IPS-20b (cell line): Measurements from ENCODE around the gene CPXM2.

Source experiments
- H3K27ac ChIP-seq: one replicate; pipeline ENCODE4 v1.5.1; 2013; ENCODE audit warnings: low read length
- H3K27me3 ChIP-seq: 2 replicates; pipeline ENCODE4 v1.6.1; 2013; ENCODE audit warnings: mild to moderate bottlenecking, low read length, inconsistent platforms; ENCODE audit not compliant: insufficient read depth
- H3K36me3 ChIP-seq: 2 replicates; pipeline ENCODE4 v1.6.1; 2013; ENCODE audit warnings: low read depth, mild to moderate bottlenecking, inconsistent platforms, low read length, moderate library complexity; ENCODE audit not compliant: insufficient read depth
- H3K4me1 ChIP-seq: 2 replicates; pipeline ENCODE4 v1.6.1; 2013; ENCODE audit warnings: mild to moderate bottlenecking, control low read depth, inconsistent platforms, low read length, moderate library complexity; ENCODE audit not compliant: insufficient read depth
- H3K4me3 ChIP-seq: 2 replicates; pipeline ENCODE4 v1.5.1; 2013; ENCODE audit warnings: mild to moderate bottlenecking, low read length, inconsistent platforms
- H3K9ac ChIP-seq: 2 replicates; pipeline ENCODE4 v1.6.1; 2013; ENCODE audit warnings: low read depth, mild to moderate bottlenecking, inconsistent platforms, low read length, moderate library complexity
- H3K9me3 ChIP-seq: 2 replicates; pipeline ENCODE4 v1.6.1; 2013; ENCODE audit warnings: mild to moderate bottlenecking, low read depth, low read length, inconsistent platforms; ENCODE audit not compliant: insufficient read depth

CPXM2 gene

DNA sequence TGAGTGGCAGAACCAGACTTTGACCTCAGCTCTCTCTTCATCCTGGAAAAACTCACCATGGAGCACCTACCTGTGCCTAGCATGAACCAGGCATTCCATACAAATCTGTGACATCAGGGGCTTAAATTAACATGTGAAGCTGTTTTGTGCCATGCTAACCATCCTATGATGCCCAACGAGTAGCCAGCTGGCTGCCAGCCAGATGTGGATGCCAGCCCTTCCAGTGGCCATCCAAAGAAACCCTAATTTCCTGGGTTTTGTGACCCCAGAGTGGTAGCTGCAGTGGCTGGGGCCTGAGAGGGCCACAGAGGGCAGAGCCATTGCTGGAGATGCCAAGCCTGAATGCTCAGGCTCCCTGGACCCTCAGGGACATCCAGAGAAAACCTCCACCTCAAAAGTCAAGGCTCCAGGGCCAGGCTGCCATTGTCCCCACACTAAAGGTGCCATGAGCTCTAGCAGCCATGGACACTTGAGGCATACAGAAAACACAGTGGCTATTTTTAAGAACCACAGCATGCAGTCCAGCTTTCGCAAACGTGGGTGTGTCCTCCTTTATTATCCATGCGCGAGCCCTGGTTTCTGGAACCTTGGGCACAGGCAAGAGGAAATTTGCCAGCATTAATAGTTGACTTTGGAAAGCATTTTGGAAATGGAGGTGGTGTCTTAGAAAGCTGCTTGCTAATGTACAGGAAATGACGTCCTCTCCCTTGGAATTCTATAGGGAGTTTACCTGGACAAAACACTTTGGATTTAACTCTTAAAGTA is 6.0 kb downstream of the CPXM2 start:
- H3K27ac ChIP-seq = no peak overlapping the region
- H3K4me3 ChIP-seq = no peak overlapping the region
- H3K9me3 ChIP-seq = no peaks in the 10 kb centered on the region
- H3K27me3 ChIP-seq = peaks cover 10% of the 10 kb centered on the region
- H3K36me3 ChIP-seq = no peaks in the 10 kb centered on the region
- H3K4me1 ChIP-seq = peaks cover 6% of the 10 kb centered on the region
- no peak overlapping the region for H3K9ac ChIP-seq

GRCh38 chr10:123884907-123885381 is 6.7 kb downstream of the CPXM2 start:
- Histone ChIP-seq H3K27me3 (peaks cover 4% of the 10 kb centered on the region), H3K9ac (no peak overlapping the region), H3K27ac (no peak overlapping the region), H3K4me3 (no peak overlapping the region), H3K4me1 (peaks cover 5% of the 10 kb centered on the region), H3K9me3 (no peaks in the 10 kb centered on the region), H3K36me3 (no peaks in the 10 kb centered on the region)

GRCh38 chr10:123884351-123884906 is 7.2 kb downstream of the CPXM2 start:
- no peak overlapping the region for H3K27ac ChIP-seq
- H3K9me3 ChIP-seq = no peaks in the 10 kb centered on the region
- no peaks in the 10 kb centered on the region for H3K36me3 ChIP-seq
- no peak overlapping the region for H3K4me3 ChIP-seq
- H3K4me1 ChIP-seq = peaks cover 5% of the 10 kb centered on the region
- no peak overlapping the region for H3K9ac ChIP-seq
- no peaks in the 10 kb centered on the region for H3K27me3 ChIP-seq

- Histone ChIP-seq H3K36me3 (peaks cover 5% of the 10 kb centered on the region; the same call in 1 of the 2 replicates), H3K27me3 (no peaks in the 10 kb centered on the region), H3K9ac (no peak overlapping the region), H3K4me3 (no peak overlapping the region), H3K27ac (no peak overlapping the region), H3K4me1 (peaks cover 5% of the 10 kb centered on the region), H3K9me3 (no peaks in the 10 kb centered on the region)
These were observed 7.8 kb downstream of the CPXM2 start for GRCh38 chr10:123883673-123884320.

- H3K4me3 ChIP-seq = no peak overlapping the region
- peaks cover 10% of the 10 kb centered on the region; the same call in 1 of the 2 replicates for H3K36me3 ChIP-seq
- H3K27me3 ChIP-seq = no peaks in the 10 kb centered on the region
- H3K4me1 ChIP-seq = peaks cover 5% of the 10 kb centered on the region
- H3K27ac ChIP-seq = no peak overlapping the region
- no peak overlapping the region for H3K9ac ChIP-seq
- no peaks in the 10 kb centered on the region for H3K9me3 ChIP-seq
These were observed 8.7 kb downstream of the CPXM2 start for GRCh38 chr10:123882681-123883445.

DNA sequence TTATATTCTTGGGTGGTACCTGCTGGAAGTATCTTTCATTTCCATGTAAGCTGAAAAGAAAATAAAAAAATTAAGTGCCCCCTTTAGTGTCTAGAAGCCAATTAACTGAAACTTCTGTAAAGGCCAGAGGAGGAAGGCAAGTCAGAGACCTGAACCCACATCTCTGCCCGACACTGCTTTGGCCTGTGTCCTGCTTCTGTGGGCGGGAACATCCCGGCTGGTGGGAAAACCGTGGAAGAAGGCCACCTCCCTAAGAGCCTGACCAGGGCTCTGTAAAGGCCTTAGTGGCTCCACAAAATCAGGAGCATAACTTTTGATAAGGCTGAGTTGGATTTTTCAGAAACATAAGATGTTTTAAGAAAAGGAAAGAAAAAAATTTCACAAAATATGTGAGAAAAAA is 9.4 kb downstream of the CPXM2 start:
- no peaks in the 10 kb centered on the region for H3K9me3 ChIP-seq
- H3K9ac ChIP-seq = no peak overlapping the region
- H3K4me1 ChIP-seq = peaks cover 5% of the 10 kb centered on the region
- H3K27me3 ChIP-seq = no peaks in the 10 kb centered on the region
- peaks cover 10% of the 10 kb centered on the region for H3K36me3 ChIP-seq
- H3K4me3 ChIP-seq = no peak overlapping the region
- H3K27ac ChIP-seq = no peak overlapping the region

- Histone ChIP-seq H3K27me3 (no peaks in the 10 kb centered on the region), H3K27ac (no peak overlapping the region), H3K9me3 (no peaks in the 10 kb centered on the region), H3K4me3 (no peak overlapping the region), H3K9ac (no peak overlapping the region), H3K36me3 (peaks cover 10% of the 10 kb centered on the region), H3K4me1 (no peaks in the 10 kb centered on the region)
These were observed 11.9 kb downstream of the CPXM2 start for GRCh38 chr10:123879606-123880257.

- no peak overlapping the region for H3K27ac ChIP-seq
- no peak overlapping the region for H3K9ac ChIP-seq
- no peaks in the 10 kb centered on the region for H3K27me3 ChIP-seq
- no peaks in the 10 kb centered on the region for H3K9me3 ChIP-seq
- peaks cover 10% of the 10 kb centered on the region for H3K36me3 ChIP-seq
- no peak overlapping the region for H3K4me3 ChIP-seq
- no peaks in the 10 kb centered on the region for H3K4me1 ChIP-seq
These were observed 12.8 kb downstream of the CPXM2 start for GRCh38 chr10:123878666-123879303.

- H3K4me3 ChIP-seq = no peak overlapping the region
- peaks cover 9% of the 10 kb centered on the region for H3K4me1 ChIP-seq
- H3K27ac ChIP-seq = no peak overlapping the region
- no peak overlapping the region for H3K9ac ChIP-seq
- no peaks in the 10 kb centered on the region for H3K36me3 ChIP-seq
- H3K9me3 ChIP-seq = peaks cover 8% of the 10 kb centered on the region; the same call in 1 of the 2 replicates
- H3K27me3 ChIP-seq = no peaks in the 10 kb centered on the region
These were observed 21.3 kb downstream of the CPXM2 start for GRCh38 chr10:123870260-123870659.

DNA sequence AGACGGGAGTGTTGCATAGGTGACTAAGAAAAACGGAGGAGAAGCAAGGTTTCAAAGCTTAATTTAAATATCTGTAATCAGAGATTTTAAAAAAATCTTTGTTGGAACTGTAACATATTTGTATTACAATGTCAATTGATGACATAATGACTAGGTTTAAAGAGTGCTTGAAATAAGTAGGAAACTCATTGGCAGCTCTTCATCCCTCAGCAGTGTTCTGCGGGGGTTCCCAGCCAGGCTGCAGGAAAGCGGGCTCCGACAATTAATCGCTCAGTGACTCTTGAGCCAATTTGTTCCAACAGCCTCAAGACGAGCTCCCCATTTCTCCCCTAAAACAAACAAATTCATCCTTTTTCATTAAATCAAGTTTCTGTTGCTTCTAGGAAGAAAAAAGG is 22.6 kb downstream of the CPXM2 start:
- Histone ChIP-seq H3K27me3 (no peaks in the 10 kb centered on the region), H3K4me1 (peaks cover 9% of the 10 kb centered on the region), H3K9me3 (peaks cover 8% of the 10 kb centered on the region; the same call in 1 of the 2 replicates), H3K36me3 (no peaks in the 10 kb centered on the region), H3K27ac (no peak overlapping the region), H3K4me3 (no peak overlapping the region), H3K9ac (no peak overlapping the region)
